NT2/D1 (cell line): Measurements from ENCODE around the gene AEBP2.

ENCODE experiments used
- SUZ12 ChIP-seq: IDR thresholded peaks from 2 replicates; pipeline ENCODE4 v1.6.1; 2011; ENCODE audit not compliant: insufficient read length, insufficient read depth; ENCODE audit errors: extremely low read depth
- YY1 ChIP-seq: IDR thresholded peaks from 2 replicates; pipeline ENCODE4 v1.6.1; 2011; ENCODE audit not compliant: insufficient read length, insufficient read depth
- ZNF274 ChIP-seq: IDR thresholded peaks from 2 replicates; pipeline ENCODE4 v1.6.1; 2011; ENCODE audit warnings: mild to moderate bottlenecking, low read depth, low read length

DNA sequence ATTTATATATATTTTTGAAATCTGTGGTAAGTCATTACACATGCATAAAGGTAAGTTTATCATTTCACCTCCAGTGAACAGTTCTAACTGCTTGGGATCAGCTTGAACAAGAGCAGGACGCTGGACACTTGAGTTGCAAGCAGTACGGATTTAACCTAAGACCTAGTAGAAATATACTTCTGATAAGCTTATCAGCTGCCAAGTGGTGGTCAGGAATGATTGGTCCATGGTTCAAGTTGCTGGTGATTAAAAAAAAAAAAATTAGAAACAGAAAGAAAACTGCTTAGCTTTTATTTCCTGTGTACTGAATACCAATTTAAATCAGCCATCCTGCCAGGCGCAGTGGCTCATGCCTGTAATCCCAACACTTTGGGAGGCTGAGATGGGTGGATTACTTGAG lies 88.6 kb downstream of the AEBP2 start:
- TF ChIP-seq YY1 (no peak), ZNF274 (no peak), SUZ12 (no peak)
